HG03432 (cell line): ENCODE results near the gene CLIC5.

Experiments used
- ATAC-seq: cut with Tn5 transposase; IDR thresholded peaks from one replicate; pipeline ENCODE4 v1.9.1; 2021; ENCODE audit warnings: mild to moderate bottlenecking, moderate library complexity; ENCODE audit not compliant: unreplicated experiment

Gene CLIC5

GRCh38 chr6:45855642-45856394, 159.8 kb downstream of the CLIC5 start:
- no peak for ATAC-seq

DNA sequence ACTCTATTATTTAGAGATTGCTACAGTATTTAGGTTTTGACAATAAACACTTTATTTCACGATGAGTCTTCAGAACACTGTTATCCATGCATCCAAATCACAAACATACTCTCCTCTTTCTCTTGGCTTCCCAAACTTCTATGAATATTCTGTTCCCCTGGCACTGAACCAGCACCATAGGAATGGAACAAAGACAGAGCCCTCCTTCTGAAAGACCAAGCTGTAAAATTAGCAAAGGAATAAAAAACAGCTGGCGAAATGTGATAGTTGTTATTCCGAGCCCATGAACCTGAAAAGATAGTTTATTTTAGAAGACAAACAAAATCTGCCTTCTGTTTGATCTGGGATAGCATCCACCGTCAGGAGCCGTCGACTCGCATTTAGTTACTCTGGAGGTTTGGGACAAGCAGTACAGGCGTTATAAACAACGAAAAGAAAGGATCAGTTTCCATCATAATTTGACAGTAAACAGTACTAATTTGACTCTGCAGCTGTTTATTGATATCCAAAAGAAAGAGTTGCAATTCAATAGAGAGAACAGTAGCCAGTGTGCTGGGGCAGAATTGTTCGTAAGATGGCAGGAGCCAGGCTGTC, 161.4 kb downstream of the CLIC5 start:
- no peak for ATAC-seq

GRCh38 chr6:45851034-45851400, 164.6 kb downstream of the CLIC5 start:
- no peak for ATAC-seq

- ATAC-seq = no peak
Measured at GRCh38 chr6:45850378-45851033, 165.2 kb downstream of the CLIC5 start.

- no peak for ATAC-seq
Measured at GRCh38 chr6:45845567-45845966, 170.1 kb downstream of the CLIC5 start.

DNA sequence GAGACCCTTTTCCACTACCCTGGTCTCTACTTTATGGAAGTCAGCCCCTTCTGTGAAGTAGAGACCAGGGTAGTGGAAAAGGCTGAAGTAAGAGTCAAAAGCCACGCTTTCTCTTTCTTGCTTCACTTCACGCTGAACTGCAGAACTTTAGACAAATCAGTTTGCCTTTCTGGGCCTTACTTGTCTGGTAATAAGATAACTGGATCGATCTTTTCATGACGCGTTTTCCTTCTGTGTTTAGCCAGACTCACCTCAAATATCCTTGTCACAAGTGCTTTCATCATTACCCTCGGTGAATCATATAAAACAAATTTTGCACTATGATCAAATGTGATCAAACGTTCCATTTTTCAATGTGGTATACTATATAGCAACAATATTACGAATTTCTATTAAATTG, 170.7 kb downstream of the CLIC5 start:
- no peak for ATAC-seq

DNA sequence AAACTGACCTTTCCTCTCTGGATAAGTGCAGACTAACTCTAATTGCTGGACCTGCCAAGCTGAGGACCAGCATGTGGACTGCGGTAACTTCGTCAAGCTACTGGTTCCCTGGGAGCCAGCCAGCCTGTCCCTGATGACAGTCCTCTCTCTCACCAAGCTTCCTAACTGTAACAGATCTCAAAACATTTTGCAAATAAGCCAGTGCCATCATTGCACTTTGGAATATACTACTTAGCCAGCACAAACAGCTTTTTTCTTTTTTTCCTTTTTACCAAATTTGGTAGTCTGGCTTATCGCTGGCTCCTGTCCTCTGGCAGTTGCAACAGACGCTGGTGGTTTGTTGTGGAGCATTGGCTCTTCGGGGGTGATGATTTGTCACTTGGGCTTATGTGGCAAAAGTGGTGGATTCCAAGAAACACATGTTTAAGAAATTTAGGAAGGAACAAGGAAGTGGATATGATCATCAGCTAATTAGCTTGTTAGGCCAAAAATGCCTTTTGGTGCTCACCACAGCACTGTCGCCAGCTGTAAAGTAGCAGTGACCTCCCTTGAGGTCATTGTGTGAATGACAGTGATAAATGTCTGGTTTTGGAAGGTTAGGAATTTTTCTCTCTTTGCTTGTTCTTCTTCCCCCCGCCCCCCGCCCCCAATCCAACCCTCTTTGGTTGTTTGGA, 171.7 kb downstream of the CLIC5 start:
- ATAC-seq = no peak

DNA sequence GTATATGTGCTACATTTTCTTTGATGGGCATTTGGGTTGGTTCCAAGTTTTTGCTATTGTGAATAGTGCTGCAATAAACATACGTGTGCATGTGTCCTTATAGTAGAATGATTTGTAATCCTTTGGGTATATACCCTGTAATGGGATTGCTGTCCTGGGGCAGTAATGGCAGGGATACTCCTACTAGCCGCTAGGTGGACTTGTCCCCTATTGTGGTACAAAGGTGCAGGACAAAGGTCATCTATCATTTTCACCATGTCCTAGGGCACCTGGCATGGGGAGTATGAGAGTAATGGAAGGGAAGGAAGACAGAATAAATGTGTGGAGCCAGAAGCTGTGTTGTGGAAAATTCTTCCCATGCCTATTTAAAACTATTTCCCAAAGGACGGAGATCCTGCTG, 174.6 kb downstream of the CLIC5 start:
- ATAC-seq = no peak

GRCh38 chr6:45838996-45839395, 176.7 kb downstream of the CLIC5 start:
- ATAC-seq = no peak

- ATAC-seq = no peak
Measured at GRCh38 chr6:45838451-45838850, 177.2 kb downstream of the CLIC5 start.

GRCh38 chr6:45837541-45838200, 178.0 kb downstream of the CLIC5 start:
- no peak for ATAC-seq

DNA sequence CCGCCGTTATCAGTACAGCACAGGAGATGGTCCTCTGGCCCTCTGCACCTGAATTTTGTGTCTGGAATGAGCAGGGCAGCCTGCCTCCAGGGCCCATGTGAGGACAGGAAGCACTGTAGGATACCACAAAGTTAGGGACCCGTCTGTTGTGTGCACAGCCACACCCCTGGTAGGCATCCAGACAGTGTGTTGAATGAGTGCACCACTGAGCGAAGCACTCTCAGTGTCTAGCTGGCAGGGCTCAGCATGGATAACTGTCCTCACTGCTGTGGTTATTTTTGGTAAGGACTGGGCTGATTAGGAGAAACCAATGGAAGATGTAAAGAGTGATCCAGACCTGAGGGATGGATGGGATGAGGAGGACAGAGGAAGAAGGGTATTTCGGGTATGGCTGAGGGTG, 178.7 kb downstream of the CLIC5 start:
- ATAC-seq = no peak

- no peak for ATAC-seq
Measured at GRCh38 chr6:45836438-45836824, 179.2 kb downstream of the CLIC5 start.

DNA sequence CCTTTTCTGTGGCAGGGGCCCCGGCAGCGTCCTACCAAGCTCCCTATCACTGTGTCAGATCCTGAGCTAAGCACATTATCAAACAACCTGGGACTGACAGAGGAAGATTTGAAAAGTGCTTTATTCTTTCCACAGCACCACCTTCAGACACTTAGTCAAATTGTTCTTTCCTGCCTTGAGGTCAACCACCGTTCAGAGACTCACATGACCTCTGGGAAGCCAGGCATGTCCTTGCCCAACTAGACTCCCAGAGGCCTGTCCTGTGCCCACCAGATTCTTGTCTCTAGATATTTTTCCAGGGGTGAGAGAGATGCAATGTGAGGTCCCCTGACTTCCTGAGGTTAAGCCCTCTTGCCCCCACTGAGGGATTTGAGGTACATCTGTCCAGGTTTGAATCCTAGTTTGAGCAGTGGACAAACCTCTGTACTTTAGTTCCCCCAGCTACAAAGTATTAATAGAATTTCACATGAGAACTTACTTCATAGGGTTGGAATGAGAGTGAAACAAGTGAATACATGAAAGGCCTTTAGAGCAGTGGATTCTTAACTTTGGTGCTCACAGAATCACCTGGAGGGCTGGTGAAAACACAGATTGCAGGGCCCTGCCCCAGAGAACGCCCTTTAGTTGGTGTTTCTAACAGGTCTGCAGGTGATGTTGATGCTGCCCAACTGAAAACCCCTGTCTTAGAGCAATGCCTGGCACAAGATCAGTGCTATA, 179.8 kb downstream of the CLIC5 start:
- no peak for ATAC-seq

GRCh38 chr6:45832063-45832462, 183.6 kb downstream of the CLIC5 start:
- no peak for ATAC-seq
